Immature natural killer cell (primary cell): ENCODE measurements around the gene EPS8. TPM values are rescaled to one million over a fixed set of nuclear protein-coding genes. Genes with fewer than 3 reads are reported as not detected.

Source experiments
- DNase-seq, 3 donors: peaks; one replicate each; pipeline ENCODE4 v3.0.0; 2022; ENCODE audit warnings: mixed read lengths in 1 of 3
- H3K27ac Mint-ChIP-seq, 6 donors: one replicate each; pipeline ENCODE4 v1.8.0; 2020; ENCODE audit warnings: mixed read lengths in 6 of 6, mild to moderate bottlenecking in 5 of 6, inconsistent platforms in 4 of 6, moderate library complexity in 3 of 6
- H3K27me3 Mint-ChIP-seq, 3 donors: one replicate each; pipeline ENCODE4 v1.8.0; 2020 to 2021; ENCODE audit warnings: low read depth in 3 of 3, mild to moderate bottlenecking in 3 of 3, mixed read lengths in 3 of 3, moderate library complexity in 3 of 3, inconsistent platforms in 1 of 3
- H3K36me3 Mint-ChIP-seq, 3 donors: one replicate each; pipeline ENCODE4 v1.8.0; 2020; ENCODE audit warnings: mixed read lengths in 3 of 3, inconsistent platforms in 2 of 3, mild to moderate bottlenecking in 2 of 3
- H3K4me1 Mint-ChIP-seq, 2 donors: one replicate each; pipeline ENCODE4 v1.8.0; 2020; ENCODE audit warnings: inconsistent platforms in 2 of 2, mild to moderate bottlenecking in 2 of 2, mixed read lengths in 2 of 2, moderate library complexity in 1 of 2
- H3K4me3 Mint-ChIP-seq, 5 donors: one replicate each; pipeline ENCODE4 v1.8.0; 2020; ENCODE audit warnings: mild to moderate bottlenecking in 5 of 5, mixed read lengths in 5 of 5, inconsistent platforms in 3 of 5, moderate library complexity in 3 of 5
- H3K9me3 Mint-ChIP-seq, 6 donors: one replicate each; pipeline ENCODE4 v1.8.0; 2020; ENCODE audit warnings: mild to moderate bottlenecking in 6 of 6, mixed read lengths in 6 of 6, inconsistent platforms in 4 of 6, moderate library complexity in 3 of 6
- polyA plus RNA-seq, 3 donors: library from polyadenylated mRNA; unstranded; fragments of 300-500 nt; fragmentation: Illumina TruSeq; gene quantifications; one replicate each; pipeline ENCODE4 v1.2.3, GENCODE V29; 2021

The EPS8 gene
- polyA plus RNA-seq, 3 donors from 2014 or later = 0.24 to 2.8 (median 2.0) TPM

DNA sequence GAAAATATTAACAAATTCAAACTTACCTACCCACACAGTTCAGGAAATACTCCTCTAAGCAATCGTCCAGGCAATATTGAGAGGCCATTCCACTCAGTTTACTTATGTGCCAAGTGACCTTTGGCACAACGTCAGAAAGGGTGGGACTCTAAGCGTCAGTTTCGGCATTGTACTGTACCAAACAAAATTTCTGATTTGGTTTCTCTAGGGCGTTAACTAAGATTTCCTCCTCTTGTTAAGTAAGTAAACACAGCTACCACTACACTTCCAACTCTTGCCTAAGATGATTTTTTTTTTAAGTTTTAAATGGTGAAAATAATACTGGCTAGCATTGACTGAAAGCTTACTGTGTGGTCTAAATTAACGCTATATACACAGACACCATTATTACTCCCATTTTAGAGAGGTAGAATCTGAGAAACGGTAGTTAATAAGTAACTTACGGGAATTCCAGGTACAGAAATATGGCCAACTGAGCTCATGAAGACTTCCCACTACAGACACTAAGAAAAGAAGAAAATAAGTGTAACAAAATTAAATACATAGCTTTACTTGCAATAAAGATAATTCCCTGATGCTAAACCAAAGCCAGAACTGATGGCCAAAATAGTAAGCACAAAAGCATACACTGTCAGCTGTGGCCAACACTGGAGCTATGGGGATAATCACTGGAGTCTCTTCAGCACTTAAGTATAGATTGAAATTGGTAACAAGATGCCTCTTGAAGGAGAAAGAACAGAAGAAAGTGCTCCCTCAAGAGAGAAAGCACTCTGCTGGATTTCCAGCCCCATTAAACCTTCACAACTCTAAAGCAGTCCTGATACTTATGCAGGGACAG is 76.1 kb downstream of the EPS8 start:
- no peaks in the 10 kb centered on the region for H3K36me3 Mint-ChIP-seq
- DNase-seq = no peak
- H3K9me3 Mint-ChIP-seq = peaks cover 0 to 2% (median 0%) of the 10 kb centered on the region in 6 donors
- H3K27ac Mint-ChIP-seq = no peak overlapping the region
- peaks cover 0 to 2% (median 1%) of the 10 kb centered on the region in 3 donors for H3K27me3 Mint-ChIP-seq
- no peak overlapping the region for H3K4me3 Mint-ChIP-seq
- H3K4me1 Mint-ChIP-seq = no peaks in the 10 kb centered on the region

DNA sequence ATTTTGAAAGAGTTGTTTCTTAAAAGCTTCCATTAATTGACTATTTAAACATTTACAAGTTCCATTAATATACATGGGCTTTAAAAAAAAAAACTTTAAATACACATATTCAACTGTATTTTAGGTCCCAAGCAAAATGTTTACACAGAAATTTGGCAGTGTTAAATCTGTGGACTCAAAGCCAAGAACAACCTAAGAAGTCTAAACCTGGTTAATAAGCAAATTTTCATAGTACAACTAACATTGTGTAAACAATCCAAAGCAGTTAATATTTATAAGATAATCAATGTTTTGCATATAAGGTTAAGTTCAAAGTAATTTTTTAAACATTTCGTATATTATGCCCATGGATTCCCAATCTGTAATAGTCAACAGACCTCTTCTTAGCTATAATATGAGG is 77.0 kb downstream of the EPS8 start:
- no peak overlapping the region for H3K4me3 Mint-ChIP-seq
- peaks cover 0 to 3% (median 2%) of the 10 kb centered on the region in 3 donors for H3K27me3 Mint-ChIP-seq
- H3K9me3 Mint-ChIP-seq = peaks cover 0 to 2% (median 0%) of the 10 kb centered on the region in 6 donors
- H3K27ac Mint-ChIP-seq = no peak overlapping the region
- no peaks in the 10 kb centered on the region for H3K4me1 Mint-ChIP-seq
- no peak for DNase-seq
- H3K36me3 Mint-ChIP-seq = no peaks in the 10 kb centered on the region

DNA sequence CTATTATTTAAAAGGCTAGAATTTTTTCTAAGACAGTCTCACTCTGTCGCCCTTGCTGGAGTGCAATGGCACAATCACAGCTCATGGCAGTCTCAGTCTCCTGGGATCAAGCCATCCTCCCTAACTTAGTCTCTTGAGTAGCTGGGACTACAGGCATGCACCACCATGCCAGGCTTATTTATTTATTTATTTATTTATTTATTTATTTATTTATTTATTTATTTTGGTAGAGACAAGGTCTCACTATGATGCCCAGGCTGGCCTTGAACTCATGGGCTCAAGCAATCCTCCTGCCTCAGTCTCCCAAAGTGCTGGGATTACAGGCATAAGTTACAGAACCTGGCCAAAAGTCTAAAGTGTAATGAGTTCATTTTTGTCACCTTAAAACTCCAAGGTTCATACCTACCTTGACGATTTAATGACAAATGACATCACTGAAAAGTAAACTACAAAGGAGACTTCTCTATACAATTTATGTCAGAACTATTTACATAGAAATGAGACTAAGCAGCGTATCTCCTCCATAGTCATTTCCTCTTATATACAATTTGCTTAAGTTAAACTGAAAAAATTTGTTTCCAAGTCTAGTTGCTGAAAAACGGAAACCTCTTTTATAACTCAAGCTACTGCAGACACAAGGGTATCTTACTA is 78.2 kb downstream of the EPS8 start:
- Mint-ChIP-seq H3K9me3 (peaks cover 0 to 2% (median 0%) of the 10 kb centered on the region in 6 donors), H3K27me3 (peaks cover 0 to 4% (median 2%) of the 10 kb centered on the region in 3 donors), H3K4me3 (no peak overlapping the region), H3K27ac (no peak overlapping the region), H3K36me3 (no peaks in the 10 kb centered on the region), H3K4me1 (no peaks in the 10 kb centered on the region)
- DNase-seq = no peak

DNA sequence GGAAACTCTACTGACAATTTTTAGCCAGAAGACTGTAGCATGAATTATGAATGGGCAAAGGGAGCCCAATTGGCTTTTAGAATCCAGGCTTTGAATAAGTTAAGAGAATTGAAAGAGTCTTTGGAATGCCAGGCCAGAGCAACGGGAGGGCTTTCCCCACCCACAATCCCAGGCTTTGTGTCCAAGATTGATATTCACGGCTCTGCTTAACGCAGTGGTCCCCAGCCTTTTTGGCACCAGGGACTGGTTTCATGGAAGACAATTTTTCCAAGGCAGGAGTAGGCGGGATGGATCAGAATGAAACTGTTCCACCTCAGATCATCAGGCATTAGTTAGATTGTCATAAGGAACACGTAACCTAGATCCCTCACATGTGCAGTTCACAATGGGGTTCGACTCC is 79.6 kb downstream of the EPS8 start:
- DNase-seq = no peak
- no peaks in the 10 kb centered on the region for H3K36me3 Mint-ChIP-seq
- no peak overlapping the region for H3K27ac Mint-ChIP-seq
- peaks cover 0 to 2% (median 0%) of the 10 kb centered on the region in 6 donors for H3K9me3 Mint-ChIP-seq
- H3K4me3 Mint-ChIP-seq = no peak overlapping the region
- peaks cover 0 to 4% (median 2%) of the 10 kb centered on the region in 3 donors for H3K27me3 Mint-ChIP-seq
- H3K4me1 Mint-ChIP-seq = no peaks in the 10 kb centered on the region

DNA sequence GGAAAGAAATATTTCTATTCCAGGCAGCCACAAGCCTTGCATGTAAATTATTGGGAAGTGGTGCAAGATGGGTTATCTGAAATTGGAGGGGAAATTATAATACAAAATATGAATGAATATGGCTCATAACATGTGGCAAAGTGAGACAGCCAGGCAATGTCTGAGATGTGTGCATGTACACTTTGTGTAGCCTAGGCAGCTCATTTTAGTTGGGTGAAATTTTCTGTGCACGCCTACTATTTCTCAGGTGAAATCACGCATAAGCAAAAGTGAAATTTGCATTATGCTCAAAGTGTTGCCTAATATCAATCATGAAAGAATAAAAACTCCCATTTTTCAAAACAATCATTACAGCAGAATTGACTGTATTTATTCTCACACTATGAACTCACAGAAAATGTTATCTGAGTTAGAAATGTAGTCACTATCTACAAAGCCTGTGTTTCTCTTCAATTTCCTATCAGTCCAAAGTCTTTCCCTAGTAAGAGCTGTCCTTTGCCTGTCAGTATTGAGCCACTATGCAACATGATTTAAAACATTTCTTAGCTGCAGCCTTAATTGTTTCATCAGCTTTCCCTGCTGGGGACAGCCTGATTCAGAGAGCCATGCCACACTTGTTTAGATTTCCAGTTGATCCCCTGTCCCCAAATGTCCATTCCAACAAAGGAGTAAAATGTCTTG is 80.7 kb downstream of the EPS8 start:
- Mint-ChIP-seq H3K27me3 (peaks cover 0 to 4% (median 1%) of the 10 kb centered on the region in 3 donors), H3K27ac (no peak overlapping the region), H3K36me3 (no peaks in the 10 kb centered on the region), H3K9me3 (peaks cover 0 to 2% (median 0%) of the 10 kb centered on the region in 6 donors), H3K4me3 (no peak overlapping the region), H3K4me1 (no peaks in the 10 kb centered on the region)
- DNase-seq = no peak

DNA sequence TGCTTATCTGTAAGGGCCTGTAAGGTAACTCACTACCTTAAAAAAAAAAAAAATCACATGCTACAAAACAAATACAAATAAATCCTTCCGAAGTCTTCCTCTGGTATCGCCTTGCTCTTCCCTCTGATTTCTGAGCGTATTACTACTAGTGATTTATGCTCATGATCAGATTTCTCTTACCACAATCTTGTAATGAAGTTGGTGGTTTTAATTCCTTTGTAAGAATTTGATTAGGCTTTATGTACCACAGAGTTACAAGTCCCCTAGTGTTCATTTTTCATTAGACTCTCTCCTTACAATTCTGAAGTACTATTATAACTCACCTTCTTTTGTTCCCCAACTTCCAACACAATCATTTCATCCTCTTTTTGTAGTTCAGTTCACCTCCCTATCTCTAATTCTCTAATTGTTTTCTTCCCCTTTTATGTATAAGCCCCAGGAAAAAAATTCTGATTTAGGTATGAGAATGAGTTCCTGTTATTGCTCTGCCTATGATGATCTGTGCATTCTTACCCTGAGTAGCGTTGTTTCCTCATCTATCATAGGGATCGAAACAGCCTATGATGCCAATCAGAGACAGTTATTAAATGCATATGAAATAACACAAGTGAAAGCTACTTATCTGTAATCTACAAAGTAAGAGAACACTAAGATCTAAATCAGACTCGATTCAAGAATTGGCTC is 81.5 kb downstream of the EPS8 start:
- Mint-ChIP-seq H3K9me3 (peaks cover 0 to 2% (median 0%) of the 10 kb centered on the region in 6 donors), H3K27me3 (peaks cover 0 to 4% (median 0%) of the 10 kb centered on the region in 3 donors), H3K4me3 (no peak overlapping the region), H3K4me1 (no peaks in the 10 kb centered on the region), H3K36me3 (no peaks in the 10 kb centered on the region), H3K27ac (no peak overlapping the region)
- no peak for DNase-seq

DNA sequence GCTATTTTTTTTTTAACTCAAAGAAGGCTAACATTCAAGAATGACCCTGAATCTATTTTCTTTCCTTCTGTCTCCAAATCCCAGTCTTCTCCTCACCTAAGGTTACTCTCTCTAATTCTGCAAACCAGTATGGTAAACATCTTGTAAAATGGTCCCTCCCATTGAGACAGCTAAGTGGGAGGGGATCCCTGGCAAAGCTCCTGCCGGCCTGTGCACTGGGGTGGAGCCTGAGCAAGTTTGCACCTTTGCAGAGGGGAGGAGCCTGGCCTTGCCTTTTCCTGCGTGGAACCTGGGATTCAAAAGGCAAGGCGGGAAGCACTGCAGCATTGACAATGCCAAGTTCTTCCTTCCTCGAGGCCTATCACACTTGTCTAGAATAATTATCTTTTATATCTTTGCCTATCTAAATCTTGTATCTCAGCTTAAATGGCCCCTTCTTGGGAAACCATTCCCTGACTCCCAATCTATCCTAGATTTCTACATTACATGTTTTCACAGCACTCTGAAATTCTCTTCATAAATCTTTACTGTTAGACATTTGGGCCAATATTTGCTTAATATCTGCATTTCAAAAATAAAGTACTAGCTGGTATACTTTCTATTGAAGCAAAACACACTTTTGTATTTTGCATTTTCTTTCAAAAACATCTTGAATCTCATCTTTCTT is 83.0 kb downstream of the EPS8 start:
- Mint-ChIP-seq H3K36me3 (no peaks in the 10 kb centered on the region), H3K27ac (no peak overlapping the region), H3K9me3 (peaks cover 0 to 2% (median 0%) of the 10 kb centered on the region in 6 donors), H3K27me3 (peaks cover 0 to 4% (median 0%) of the 10 kb centered on the region in 3 donors), H3K4me1 (peaks cover 0 to 8% of the 10 kb centered on the region in 2 donors), H3K4me3 (no peak overlapping the region)
- DNase-seq = no peak

DNA sequence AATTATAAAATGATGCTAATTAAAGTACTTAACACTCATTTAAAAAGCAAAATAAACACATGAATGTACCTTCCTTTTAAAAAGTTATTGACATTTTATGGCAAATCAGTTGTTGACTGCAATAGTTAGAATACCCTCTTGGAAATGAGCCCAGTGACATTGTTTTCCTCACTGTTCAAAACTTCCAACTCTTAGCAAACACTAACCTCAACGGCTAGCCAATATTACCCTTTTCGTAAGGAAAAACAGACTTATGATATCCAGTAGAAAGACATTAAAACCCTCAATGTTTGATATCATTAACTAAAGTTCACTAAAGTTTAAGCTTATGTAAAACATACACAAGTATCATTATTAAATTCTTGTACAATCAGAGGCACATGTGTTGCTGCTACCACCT is 83.6 kb downstream of the EPS8 start:
- H3K27me3 Mint-ChIP-seq = peaks cover 0 to 4% (median 0%) of the 10 kb centered on the region in 3 donors

DNA sequence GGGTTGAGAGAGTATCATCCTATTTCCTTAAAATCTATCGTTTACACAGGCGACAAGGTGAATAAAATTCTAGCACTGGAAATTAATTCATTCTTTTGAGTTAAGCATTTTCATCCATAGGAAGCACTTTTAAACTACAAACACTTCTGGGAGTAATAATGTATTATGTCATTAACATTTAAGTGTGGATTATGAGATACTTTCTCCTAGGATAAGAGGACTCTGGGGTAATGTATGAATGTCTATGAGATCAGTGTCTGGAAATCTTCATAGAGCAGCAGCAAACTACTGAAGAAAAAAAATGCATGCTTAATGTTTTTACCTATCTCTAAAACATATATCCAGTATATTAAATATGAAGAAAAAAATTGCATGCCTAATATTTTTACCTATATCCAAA is 86.9 kb downstream of the EPS8 start:
- no peak for DNase-seq
- peaks cover 0 to 1% (median 0%) of the 10 kb centered on the region in 6 donors for H3K9me3 Mint-ChIP-seq
- H3K4me1 Mint-ChIP-seq = peaks cover 12 to 23% of the 10 kb centered on the region in 2 donors
- no peak overlapping the region for H3K27ac Mint-ChIP-seq
- H3K36me3 Mint-ChIP-seq = no peaks in the 10 kb centered on the region
- no peak overlapping the region for H3K4me3 Mint-ChIP-seq
- H3K27me3 Mint-ChIP-seq = peaks cover 0 to 2% (median 0%) of the 10 kb centered on the region in 3 donors

More for the DNA sequence above, 83.6 kb downstream of the EPS8 start:
- Mint-ChIP-seq H3K4me3 (no peak overlapping the region), H3K27ac (no peak overlapping the region), H3K4me1 (peaks cover 2 to 13% of the 10 kb centered on the region in 2 donors), H3K36me3 (no peaks in the 10 kb centered on the region), H3K9me3 (peaks cover 0 to 2% (median 0%) of the 10 kb centered on the region in 6 donors)
- no peak for DNase-seq

DNA sequence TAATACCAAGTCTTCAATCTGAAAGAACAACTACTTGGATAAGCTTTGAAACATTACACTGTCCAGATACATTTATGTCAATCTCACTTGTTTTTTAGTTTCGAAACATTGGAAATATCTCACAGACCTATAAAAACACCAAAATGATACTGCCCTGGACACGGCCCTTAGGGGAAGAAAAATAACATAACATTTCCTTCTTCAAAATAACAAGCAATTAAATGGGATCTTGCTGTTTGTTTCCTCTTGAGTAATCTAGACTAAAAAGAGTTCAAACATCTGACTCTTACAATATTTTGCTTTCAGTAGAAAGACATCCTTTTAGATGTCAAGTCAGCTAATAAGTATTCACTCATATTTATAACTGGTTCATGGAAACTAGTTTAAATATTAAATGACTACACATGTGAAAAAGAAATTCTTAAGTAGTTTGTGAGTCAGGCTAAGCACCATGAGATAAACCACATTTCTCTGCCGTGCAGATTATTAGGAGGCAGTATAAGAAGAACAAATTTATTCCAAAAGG is 87.5 kb downstream of the EPS8 start:
- no peak overlapping the region for H3K27ac Mint-ChIP-seq
- H3K36me3 Mint-ChIP-seq = peaks cover 0 to 3% (median 0%) of the 10 kb centered on the region in 3 donors
- no peak for DNase-seq
- peaks cover 0 to 1% (median 0%) of the 10 kb centered on the region in 6 donors for H3K9me3 Mint-ChIP-seq
- peaks cover 0 to 5% (median 3%) of the 10 kb centered on the region in 3 donors for H3K27me3 Mint-ChIP-seq
- H3K4me1 Mint-ChIP-seq = peaks cover 12 to 23% of the 10 kb centered on the region in 2 donors
- no peak overlapping the region for H3K4me3 Mint-ChIP-seq

DNA sequence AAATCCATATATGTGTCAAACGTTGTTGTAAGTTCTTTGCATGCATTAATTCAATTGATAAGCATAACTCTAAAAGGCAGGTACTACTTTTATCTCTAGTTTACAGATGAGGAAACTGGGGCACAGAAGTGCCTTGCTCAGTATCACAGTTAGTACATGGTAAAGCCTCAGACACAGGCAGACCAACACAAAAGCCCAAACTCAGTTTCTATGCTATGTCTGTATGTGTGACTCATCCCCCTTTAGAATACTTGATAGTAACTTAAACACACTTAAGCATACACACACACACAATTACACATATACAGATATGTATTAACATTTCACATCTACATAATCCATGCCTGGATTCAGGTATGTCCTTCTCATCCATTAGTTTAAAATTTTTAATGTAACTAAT is 88.0 kb downstream of the EPS8 start:
- Mint-ChIP-seq H3K4me1 (peaks cover 12 to 23% of the 10 kb centered on the region in 2 donors), H3K27ac (no peak overlapping the region), H3K4me3 (no peak overlapping the region), H3K36me3 (peaks cover 0 to 3% (median 0%) of the 10 kb centered on the region in 3 donors), H3K9me3 (peaks cover 0 to 1% (median 0%) of the 10 kb centered on the region in 6 donors), H3K27me3 (peaks cover 0 to 5% (median 3%) of the 10 kb centered on the region in 3 donors)
- no peak for DNase-seq

DNA sequence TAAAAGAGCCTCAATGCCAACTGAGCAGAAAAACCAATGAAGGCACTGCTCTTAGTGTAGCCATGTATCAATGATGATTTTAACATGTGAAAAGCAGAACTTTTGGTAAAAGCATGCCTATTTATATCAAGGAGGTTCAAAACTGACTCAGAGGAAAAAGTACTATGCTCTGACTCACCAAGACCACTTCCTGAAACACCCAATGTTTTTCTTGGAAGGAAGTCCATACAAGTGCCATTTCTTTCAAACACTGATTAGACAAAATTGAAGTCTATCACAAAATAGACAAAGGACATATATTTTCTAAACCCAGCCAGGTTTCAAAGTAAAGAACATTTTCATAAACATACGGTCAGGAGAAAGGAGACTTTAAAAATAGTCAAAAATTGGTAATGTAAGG is 88.6 kb downstream of the EPS8 start:
- DNase-seq = peak in 1 of 3 donors; percentile 0
- peaks cover 0 to 3% (median 0%) of the 10 kb centered on the region in 3 donors for H3K36me3 Mint-ChIP-seq
- peaks cover 12 to 23% of the 10 kb centered on the region in 2 donors for H3K4me1 Mint-ChIP-seq
- H3K27me3 Mint-ChIP-seq = peaks cover 0 to 3% (median 3%) of the 10 kb centered on the region in 3 donors
- H3K9me3 Mint-ChIP-seq = peaks cover 0 to 1% (median 0%) of the 10 kb centered on the region in 6 donors
- no peak overlapping the region for H3K4me3 Mint-ChIP-seq
- H3K27ac Mint-ChIP-seq = no peak overlapping the region
